GM21447 (cell line): Measurements from ENCODE around the gene CARMIL1.

Experiments
- ATAC-seq: cut with Tn5 transposase; IDR thresholded peaks from one replicate; pipeline ENCODE4 v1.9.1; 2021; ENCODE audit not compliant: unreplicated experiment

The CARMIL1 gene

DNA sequence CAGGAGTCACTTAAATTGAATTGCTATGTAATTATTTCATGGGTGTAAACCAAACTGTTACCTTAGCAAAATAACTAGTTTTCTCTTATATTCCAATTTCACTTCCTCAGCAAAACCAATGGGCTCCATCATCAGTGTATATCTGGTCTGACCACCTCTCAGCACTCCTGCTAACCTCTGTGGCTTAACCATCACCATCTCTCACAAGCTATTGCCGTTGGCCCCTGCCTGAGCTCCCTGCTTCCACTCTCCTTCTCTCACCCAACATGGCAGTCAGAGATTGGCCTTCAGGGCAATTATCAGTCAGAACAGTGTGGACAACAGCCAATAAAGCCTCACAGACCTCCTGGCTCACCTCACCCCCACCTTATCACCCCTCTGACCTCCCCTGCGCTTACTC is 124.0 kb downstream of the CARMIL1 start:
- ATAC-seq: no peak

GRCh38 chr6:25404091-25404490 is 124.9 kb downstream of the CARMIL1 start:
- no peak for ATAC-seq

- ATAC-seq: peak; percentile 95
These were observed 125.6 kb downstream of the CARMIL1 start for GRCh38 chr6:25404693-25405169.

DNA sequence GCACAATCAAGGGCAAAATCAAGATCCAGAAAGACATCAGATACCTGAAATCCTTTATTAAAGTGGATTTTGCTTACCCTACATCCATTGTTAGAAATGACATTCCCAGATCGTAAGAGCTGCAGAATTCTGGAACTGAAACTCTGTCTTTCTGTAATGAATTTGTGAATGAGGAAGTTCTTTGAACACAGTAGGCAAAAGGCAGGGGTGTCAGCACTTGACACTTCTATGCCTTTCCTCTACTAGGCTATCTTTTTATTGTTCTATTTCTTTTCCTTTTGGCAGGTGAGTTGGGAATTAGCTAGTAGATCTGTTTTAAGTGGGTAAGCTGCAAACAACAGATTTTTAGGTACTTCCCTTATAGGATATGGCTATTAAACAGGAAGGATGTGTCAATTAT is 126.3 kb downstream of the CARMIL1 start:
- no peak for ATAC-seq

- ATAC-seq: no peak
These were observed 128.3 kb downstream of the CARMIL1 start for GRCh38 chr6:25407431-25407830.

- ATAC-seq: no peak
These were observed 130.9 kb downstream of the CARMIL1 start for GRCh38 chr6:25410102-25410501.

DNA sequence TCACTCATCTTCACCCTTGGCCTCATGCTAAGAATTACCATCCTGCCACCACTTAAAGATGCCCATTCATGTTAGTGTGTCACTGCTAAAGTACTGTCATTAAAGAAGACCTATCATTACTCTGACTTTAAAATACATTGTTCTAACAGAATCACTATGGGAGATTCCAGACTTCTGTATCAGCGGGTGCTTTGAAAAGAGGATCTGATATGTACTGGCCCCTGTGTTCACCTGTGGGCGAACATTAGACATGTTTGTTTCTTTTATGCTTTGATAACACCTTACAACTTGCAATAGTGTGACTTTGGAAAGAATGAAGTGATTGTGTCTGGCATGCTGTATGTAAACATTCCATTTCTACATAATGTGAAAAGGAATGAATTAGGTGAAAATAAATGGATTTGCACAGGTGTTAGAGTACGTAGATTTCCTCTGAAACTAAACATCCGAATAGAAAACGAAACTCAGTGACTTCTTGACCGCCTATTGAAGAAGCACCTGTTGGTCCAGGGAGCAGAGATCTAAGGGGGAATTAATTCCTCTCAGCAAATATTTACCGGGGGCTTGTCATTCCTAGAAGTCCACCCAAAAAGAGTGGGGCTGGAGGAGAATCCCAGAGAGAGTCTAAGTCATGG is 132.3 kb downstream of the CARMIL1 start:
- peak; percentile 40 for ATAC-seq

- ATAC-seq: no peak
These were observed 134.2 kb downstream of the CARMIL1 start for GRCh38 chr6:25413207-25413905.

GRCh38 chr6:25414168-25414567 is 135.0 kb downstream of the CARMIL1 start:
- no peak for ATAC-seq

DNA sequence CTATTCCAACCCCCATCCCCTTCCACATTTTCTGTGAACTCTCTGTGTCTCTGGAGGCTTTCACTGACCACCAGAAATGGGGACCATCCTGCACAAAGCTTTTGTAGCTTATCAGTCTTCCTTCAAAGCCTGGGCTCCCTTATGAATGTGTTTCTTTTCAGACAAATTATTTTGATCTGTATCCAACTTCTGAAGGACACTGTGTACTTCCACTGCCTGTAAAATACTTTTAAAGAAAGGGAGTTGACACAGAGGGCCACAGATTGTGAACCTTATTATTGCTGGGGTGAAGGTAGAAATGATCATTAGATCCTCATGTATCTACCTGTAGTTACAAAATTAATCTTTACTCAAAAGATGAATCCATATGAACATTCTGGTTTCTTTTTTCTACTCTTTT is 135.6 kb downstream of the CARMIL1 start:
- ATAC-seq: no peak

DNA sequence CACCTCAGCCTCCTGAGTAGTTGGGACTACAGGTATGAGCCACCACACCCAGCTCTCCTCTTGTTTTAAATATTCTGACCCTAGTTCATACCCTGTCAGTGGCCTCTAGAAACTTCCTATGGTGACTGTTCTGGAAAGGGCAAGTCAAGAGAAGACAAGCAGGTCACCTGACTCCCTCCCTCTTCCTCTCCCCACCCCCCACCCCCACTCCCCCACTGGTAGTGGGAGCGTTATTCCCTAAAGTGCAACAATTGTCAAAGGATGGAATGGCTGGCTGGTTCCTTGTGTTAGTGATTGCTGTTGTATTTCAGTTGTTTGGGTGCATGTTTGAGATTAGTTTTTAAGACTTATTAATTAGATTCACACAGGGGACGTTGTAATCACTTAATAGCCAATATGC is 136.1 kb downstream of the CARMIL1 start:
- no peak for ATAC-seq

- ATAC-seq: no peak
These were observed 136.5 kb downstream of the CARMIL1 start for GRCh38 chr6:25415701-25416100.

DNA sequence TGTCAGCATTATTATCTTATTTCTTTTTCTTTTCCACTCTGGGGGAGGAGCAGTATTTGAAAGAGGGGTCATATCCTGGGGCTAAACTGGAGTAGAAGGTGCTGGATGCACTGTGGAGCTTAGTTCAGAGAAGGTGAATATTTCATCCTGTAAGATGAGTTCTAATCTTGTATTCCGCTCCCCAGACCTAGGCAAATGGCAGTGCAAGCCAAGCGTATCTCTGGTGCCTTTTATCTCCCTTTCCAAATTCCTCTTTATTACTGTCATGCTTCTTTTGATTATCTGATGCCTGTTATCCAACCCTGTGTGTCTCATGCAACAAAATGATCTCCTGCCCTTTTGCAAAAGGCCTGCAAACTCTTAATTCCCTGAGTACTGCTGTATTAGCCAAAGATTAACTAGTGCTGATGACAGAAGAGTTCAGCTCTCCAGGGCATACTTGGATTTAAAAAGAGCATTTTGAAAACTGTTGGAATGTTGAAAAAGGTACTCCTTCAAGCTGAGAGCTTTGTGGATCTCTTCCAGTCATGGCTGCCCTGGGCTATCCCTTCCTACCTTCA is 138.0 kb downstream of the CARMIL1 start:
- no peak for ATAC-seq

GRCh38 chr6:25418454-25419052 is 139.4 kb downstream of the CARMIL1 start:
- no peak for ATAC-seq

DNA sequence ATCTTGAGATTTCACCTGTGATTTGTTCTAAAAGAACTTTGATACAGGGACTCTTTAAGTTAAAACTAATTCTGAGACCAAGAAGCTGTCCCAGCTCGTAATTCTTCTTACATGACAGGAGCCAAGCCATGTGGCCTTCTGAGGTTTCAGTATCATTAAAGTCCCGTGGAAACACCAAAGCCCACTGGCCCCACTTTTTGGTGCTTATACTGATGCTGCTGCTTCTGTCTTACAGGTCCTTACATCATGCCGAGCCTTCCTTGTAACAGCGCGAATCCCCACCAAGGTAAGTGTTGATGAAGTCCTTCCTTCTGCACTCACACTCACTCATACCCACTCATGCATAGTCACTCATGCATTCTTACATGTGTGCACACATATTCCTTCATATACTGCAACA is 140.7 kb downstream of the CARMIL1 start:
- no peak for ATAC-seq

GRCh38 chr6:25423358-25423757 is 144.2 kb downstream of the CARMIL1 start:
- ATAC-seq: no peak

GRCh38 chr6:25424303-25424702 is 145.1 kb downstream of the CARMIL1 start:
- no peak for ATAC-seq

DNA sequence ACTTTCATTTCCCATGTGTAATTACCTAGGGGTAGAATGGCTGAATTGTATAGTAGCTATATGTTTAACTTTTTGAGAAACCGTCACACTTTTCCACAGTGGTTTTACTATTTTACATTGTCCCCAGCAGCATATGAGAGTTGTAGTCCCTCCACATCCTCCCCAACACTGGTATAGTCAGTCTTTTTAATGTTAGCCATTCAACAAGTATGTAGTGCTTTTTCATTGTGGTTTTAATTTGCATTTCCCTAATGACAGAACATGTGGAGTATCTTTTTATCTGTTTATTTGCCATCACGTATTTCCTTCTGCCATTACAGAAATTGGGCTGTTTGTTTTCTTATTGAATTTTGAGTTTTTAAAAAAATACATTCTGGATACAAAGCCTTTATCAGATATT is 148.4 kb downstream of the CARMIL1 start:
- ATAC-seq: no peak

- no peak for ATAC-seq
These were observed 149.7 kb downstream of the CARMIL1 start for GRCh38 chr6:25428758-25429317.

DNA sequence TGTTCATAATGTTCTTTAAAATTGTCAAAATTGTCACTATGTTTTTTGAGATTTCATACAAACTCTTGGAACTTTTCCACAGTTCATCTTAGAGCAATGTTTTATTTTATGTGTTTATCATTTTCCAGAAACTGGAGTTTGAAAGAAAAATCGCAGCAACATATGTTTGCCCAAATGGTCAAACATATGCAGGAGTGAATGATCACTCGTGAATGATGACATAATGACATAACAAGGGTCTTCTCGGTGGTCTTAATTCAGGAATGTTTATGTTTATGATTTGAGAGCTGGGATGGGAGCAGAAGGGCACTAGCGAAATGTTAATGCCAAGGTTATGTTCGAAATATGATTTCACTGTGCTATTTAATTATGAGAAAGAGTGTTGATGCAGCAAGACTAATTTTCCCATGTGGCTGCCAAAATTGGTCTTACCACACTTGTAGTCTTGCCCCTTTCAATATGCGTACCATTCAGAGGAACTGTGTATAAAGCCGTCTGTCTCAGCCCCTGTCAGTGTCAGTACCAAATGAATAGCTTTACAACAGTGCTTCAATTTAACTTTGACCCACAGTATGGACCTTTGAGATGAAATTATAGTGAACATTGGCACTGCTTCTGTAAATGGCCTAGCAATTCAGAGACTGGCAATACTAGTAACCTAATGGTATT is 152.3 kb downstream of the CARMIL1 start:
- ATAC-seq: no peak

DNA sequence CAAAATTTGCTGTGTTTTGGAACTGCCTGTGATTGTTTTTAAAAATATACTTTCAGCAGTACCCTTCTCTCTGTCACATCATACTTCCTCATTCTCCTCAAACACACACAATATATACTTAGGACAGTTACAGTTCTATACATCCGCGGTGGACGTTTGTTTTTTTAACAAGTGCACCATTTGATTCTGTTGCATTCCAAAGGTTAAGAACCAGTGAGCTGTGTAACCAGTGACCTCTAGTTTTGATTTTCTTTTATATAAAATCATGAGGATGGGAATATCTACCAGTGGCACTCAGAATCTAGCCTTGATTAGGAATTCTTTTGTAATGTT is 152.8 kb downstream of the CARMIL1 start:
- ATAC-seq: no peak
